Measurements from ENCODE around the gene SMG6.

Gene SMG6

GRCh38 chr17:2137342-2138098, 166.1 kb downstream of the SMG6 start:
- no peak for DNase-seq

- no peak for DNase-seq
Measured at GRCh38 chr17:2136241-2136640, 167.3 kb downstream of the SMG6 start.

DNA sequence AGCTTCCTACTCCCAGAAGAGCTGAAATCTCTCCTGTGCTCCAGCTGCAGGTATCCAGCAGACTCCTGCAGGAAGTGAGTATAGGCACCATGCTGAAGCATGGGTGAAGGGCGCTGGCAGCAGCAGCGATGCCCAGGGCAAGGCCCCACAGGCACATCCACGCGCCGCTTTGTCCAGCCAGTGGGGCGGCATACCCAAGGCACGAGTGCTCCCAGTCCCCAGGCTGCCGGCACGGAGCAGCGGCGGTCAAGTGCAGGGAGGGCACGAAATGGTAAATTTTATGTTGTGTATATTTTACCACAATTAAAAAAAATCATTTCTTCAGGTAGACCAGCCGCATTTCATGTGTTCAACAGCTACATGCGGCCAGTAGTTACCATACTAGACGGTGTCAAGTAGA, 175.6 kb downstream of the SMG6 start:
- DNase-seq = no peak

DNA sequence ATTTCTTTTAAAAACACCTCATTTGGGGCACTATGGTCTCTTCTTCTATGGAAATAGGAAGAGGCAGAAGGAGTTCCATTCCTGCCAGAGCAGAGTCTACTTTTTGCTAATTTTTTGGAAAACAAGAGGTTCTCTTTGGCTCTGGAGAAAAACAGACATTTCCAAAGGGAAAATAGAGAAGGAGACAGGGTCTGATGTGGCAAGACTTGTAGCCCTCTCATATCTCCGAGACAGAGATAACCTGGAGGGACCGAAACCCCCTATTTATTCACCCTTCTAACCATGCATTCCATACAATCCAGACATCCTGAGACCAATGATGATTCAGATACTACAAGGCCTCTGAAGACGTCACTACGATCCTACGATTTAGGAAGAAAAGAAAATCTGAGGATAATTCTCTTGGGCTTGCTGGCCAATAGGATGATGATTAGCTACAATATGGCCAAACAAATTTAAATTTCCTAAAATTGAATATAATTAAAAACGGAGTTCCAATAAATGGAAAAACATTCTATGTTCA, 178.5 kb downstream of the SMG6 start:
- no peak for DNase-seq

DNA sequence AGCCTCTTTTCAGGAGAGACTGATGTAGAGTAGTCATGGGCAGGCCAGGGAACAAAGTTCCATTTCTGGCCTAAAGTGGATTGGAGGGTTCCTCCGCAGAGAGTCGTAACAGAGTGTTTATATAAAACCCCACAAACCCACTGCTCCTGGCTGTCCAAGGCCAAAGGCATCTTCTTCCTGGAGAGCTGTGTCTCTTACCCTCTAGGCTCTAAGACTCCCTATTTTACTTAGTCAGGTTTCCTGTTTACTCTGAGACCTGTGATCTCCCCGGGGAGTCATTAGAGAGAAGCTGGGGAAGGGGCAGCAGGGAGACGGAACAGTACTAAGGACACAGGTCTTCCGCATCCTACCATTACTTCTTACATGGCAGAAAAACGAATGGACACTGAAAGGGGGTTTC, 179.2 kb downstream of the SMG6 start:
- no peak for DNase-seq

GRCh38 chr17:2123375-2124251, 180.0 kb downstream of the SMG6 start:
- DNase-seq = no peak

DNA sequence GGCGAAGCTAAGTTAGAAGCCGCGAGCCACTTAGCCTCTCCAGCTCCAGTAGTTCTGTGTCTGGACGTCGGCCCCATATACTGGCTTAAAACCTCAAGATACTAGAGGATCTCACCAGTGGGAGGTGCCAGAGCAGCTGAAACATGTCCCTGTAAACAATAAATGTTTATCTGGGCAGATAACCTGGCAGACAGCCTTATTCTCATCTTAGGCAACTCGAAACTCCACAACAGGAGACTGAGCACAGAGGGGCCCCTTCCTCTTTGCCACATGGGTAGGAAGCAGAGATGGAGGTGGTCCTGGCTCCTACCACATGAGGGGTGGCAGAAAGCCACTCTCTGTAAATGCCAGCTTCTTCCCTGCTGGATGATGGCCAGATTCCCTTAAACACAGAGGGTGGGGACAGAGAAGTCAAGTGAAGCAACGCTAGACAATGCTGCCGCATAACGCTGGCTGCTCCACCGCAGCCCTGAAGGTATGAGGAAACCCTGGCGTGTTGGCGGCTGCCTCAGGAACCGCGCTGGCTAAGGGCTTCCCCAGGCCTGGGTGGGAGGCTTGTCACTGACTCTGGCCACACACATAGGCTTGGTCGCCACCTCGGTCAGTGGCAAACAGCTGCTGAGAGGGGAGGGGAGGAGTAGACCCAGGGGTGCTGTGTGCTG, 180.8 kb downstream of the SMG6 start:
- peak; percentile 43 for DNase-seq

GRCh38 chr17:2120586-2121335, 182.8 kb downstream of the SMG6 start:
- no peak for DNase-seq

DNA sequence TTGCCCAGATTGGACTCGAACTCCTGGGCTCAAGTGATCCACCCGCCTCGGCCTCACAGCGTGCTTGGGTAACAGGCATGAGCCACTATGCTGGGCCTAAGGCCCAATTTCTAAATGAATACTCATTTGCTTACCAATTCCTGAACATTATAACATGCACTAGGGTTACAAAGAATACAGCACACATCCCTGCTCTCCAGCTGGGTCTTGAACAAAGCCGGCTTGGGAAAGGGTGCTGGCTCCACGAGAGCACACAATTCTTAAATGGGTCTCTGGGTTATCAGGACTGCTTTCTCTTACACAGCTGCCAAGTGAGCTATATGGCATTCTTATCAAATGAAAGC, 190.3 kb downstream of the SMG6 start:
- no peak for DNase-seq

DNA sequence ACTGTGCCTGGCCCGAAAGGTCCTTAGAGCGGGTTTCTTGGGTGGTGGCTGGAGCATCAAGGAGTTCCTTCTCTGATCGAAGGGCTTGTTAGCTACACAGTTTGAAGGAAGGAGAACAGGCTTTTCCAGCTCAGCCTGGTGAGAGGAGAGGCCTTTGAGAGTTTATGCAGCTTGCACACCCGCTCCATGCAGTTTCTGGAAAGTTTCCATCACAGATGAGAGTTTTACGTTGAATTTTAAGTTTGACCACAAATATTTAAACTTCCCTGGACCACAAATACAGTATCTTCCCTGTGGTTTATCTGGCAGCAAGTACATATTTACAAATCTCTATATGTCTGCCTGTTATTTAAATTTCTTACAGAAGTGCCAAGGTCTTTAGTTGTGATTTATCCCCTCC, 191.9 kb downstream of the SMG6 start:
- DNase-seq = no peak

GRCh38 chr17:2110436-2110835, 193.1 kb downstream of the SMG6 start:
- no peak for DNase-seq

DNA sequence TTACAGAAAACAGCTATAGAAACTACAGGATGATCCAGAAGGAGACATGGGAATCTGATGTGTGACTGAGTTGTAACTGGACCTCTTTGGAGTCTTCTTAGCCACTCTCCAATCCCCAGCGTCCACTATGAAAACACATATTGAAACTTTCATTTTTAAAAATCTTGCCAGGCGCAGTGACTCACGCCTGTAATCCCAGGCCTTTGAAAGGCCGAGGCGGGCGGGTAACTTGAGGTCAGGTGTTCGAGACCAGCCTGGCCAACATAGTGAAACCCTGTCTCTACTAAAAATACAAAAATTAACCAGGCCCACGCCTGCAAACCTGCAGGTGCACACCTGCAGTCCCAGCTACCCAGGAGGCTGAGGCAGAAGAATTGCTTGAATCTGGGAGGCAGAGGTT, 195.4 kb downstream of the SMG6 start:
- DNase-seq = no peak

GRCh38 chr17:2107506-2107905, 196.1 kb downstream of the SMG6 start:
- DNase-seq = no peak

GRCh38 chr17:2107050-2107449, 196.5 kb downstream of the SMG6 start:
- DNase-seq = no peak

- no peak for DNase-seq
Measured at GRCh38 chr17:2106308-2106955, 197.2 kb downstream of the SMG6 start.

DNA sequence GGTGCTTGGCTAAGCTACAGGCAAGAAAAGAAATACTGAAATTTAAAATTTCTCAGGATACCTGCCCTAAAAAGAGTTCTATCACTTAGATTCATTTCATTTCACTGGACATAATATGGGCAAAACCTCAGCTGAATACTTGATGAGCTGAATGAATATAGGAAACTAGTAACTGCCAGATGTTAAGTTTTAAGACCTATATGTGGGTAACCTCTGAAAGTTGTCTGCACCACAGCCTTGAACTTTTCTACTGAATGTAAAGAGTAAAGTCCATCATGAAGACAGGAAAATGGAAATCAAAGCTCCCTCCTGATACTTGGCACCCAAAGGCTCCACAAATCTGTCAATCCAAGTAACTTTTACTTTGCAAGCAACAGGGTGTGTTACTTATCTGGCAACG, 197.9 kb downstream of the SMG6 start:
- DNase-seq = no peak

DNA sequence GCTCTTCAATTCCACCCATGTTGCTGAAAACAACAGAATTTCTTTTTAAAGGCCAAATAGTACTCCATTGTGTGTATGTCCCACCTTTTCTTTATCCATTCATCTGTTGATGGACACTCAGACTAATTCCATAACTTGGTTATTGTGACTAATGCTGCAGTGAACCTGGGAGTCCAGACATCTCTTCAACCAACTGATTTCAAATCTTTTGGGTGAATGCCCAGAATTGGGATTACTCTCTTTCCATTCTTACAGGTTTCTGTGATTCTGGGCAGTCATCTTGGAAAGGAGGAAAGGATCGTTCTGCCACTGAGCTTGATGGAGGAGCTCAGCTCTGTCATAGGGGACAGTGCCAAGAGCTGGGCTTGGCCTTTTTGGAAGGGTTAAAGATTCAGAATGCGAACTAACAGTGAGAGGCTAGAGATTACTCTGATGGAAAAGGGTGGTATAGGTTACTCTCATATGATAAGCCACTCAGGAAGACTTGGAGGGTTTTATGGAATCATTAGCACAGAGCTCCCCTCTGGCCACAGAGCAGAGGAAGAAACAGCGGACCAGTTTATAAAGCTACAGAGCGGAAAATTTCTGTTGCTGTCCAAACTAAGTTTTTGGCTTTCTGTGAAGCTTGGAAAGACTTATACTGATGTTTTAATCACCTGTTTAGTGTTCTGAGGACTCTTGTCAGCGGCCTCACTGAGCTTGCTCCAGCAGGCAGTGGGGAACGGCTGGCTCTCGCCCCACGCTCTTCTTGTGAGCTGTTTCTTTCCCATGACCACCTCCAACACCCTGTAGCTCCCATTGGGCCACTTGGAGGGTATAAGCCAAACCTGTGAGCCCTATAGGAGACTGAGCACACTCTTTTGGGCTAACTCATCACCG, 200.4 kb downstream of the SMG6 start:
- DNase-seq = no peak

- peak; percentile 63 for DNase-seq
Measured at GRCh38 chr17:2101448-2102257, 201.9 kb downstream of the SMG6 start.

DNA sequence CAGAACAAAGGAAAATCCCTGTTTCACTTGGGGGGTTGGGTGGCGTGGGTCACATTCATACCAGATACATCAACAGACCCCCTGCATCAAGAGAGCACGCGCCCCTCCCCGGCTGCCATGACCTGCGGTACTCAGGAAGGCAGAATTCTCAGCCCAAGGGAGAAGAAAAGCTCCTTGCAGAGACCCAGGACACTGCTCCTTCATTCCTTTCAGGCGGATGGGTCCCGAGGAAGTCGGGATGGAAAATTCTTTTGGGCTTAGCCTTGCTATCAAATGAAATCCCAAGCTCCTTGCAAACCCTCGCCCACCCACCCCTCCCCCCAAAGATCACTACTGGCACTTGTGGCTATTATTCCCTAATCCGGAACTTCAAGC, 208.1 kb downstream of the SMG6 start:
- DNase-seq = no peak

- peak; percentile 71 for DNase-seq
Measured at GRCh38 chr17:2094891-2095535, 208.6 kb downstream of the SMG6 start.

Data from NCI-H1092 treated with DMSO at 0.1 percent for 48 hours (cell line).